Measurements from ENCODE around the gene FGFRL1. TPM values are rescaled to one million over a fixed set of nuclear protein-coding genes. Genes with fewer than 3 reads are reported as not detected.

Gene FGFRL1
- total and polyA plus RNA-seq, 2 donors from 2014 or later, result 22.0 to 25.5 TPM

- intact Hi-C loops (cut with DNase I), result no loop called here
Observed at GRCh38 chr4:990746-991367, 20.6 kb upstream of the FGFRL1 start.

GRCh38 chr4:991451-992296 is 19.8 kb upstream of the FGFRL1 start:
- Histone ChIP-seq H3K9me3 (ENCODE audit: control insufficient read depth in 2 of 3, insufficient read depth in 1 of 3, low read length in 3 of 3) (no peaks in the 10 kb centered on the region), H3K36me3 (ENCODE audit: control insufficient read depth in 2 of 3, insufficient read depth in 3 of 3, low read length in 3 of 3) (peaks cover 0 to 4% (median 4%) of the 10 kb centered on the region in 3 donors), H3K27ac (ENCODE audit: low read depth in 2 of 2, low read length in 2 of 2) (peak overlapping the region; percentile 89 to 97), H3K4me3 (ENCODE audit: low read length in 3 of 3) (peak overlapping the region in 2 of 3 donors; percentile 58 to 69), H3K27me3 (ENCODE audit: control insufficient read depth, insufficient read depth, low read length) (no peaks in the 10 kb centered on the region), H3K9ac (ENCODE audit: low read length in 3 of 3) (peak overlapping the region in 2 of 3 donors; percentile 64 to 87), H3K4me1 (ENCODE audit: control insufficient read depth in 2 of 3, insufficient read depth in 2 of 3, low read depth in 1 of 3, low read length in 3 of 3) (peaks cover 0 to 31% (median 8%) of the 10 kb centered on the region in 3 donors)
- FAIRE-seq (no peak), DNase-seq (peak in 2 of 5 donors; percentile 50 to 78)
- intact Hi-C loops (cut with DNase I), result no loop called here
- TF ChIP-seq CTCF (IDR thresholded peaks at IDR 0.05; ENCODE audit: borderline replicate concordance, extremely low read depth, insufficient read depth), result no peak

More at GRCh38 chr4:990746-991367, 20.6 kb upstream of the FGFRL1 start:
- TF ChIP-seq CTCF (IDR thresholded peaks at IDR 0.05; ENCODE audit: borderline replicate concordance, extremely low read depth, insufficient read depth), result no peak
- Histone ChIP-seq H3K4me3 (ENCODE audit: low read length in 3 of 3) (no peak overlapping the region), H3K27me3 (ENCODE audit: control insufficient read depth, insufficient read depth, low read length) (no peaks in the 10 kb centered on the region), H3K9ac (ENCODE audit: low read length in 3 of 3) (no peak overlapping the region), H3K4me1 (ENCODE audit: control insufficient read depth in 2 of 3, insufficient read depth in 2 of 3, low read depth in 1 of 3, low read length in 3 of 3) (peaks cover 0 to 39% (median 11%) of the 10 kb centered on the region in 3 donors), H3K36me3 (ENCODE audit: control insufficient read depth in 2 of 3, insufficient read depth in 3 of 3, low read length in 3 of 3) (peaks cover 0 to 4% (median 4%) of the 10 kb centered on the region in 3 donors), H3K9me3 (ENCODE audit: control insufficient read depth in 2 of 3, insufficient read depth in 1 of 3, low read length in 3 of 3) (no peaks in the 10 kb centered on the region), H3K27ac (ENCODE audit: low read depth in 2 of 2, low read length in 2 of 2) (no peak overlapping the region)
- peak in 2 of 5 donors; percentile 44 to 74 for DNase-seq
- no peak for FAIRE-seq

- peak overlapping the region; percentile 11 to 69 (median 60) for H3K4me3 ChIP-seq (ENCODE audit: low read length in 3 of 3)
- FAIRE-seq (no peak), DNase-seq (peak; percentile 56 to 94 (median 75))
- peaks cover 0 to 29% (median 6%) of the 10 kb centered on the region in 3 donors for H3K4me1 ChIP-seq (ENCODE audit: control insufficient read depth in 2 of 3, insufficient read depth in 2 of 3, low read depth in 1 of 3, low read length in 3 of 3)
- no peak for TF ChIP-seq CTCF (IDR thresholded peaks at IDR 0.05; ENCODE audit: borderline replicate concordance, extremely low read depth, insufficient read depth)
- H3K36me3 ChIP-seq (ENCODE audit: control insufficient read depth in 2 of 3, insufficient read depth in 3 of 3, low read length in 3 of 3), result peaks cover 0 to 4% (median 4%) of the 10 kb centered on the region in 3 donors
- H3K27ac ChIP-seq (ENCODE audit: low read depth in 2 of 2, low read length in 2 of 2), result peak overlapping the region; percentile 93 to 97
- H3K9me3 ChIP-seq (ENCODE audit: control insufficient read depth in 2 of 3, insufficient read depth in 1 of 3, low read length in 3 of 3), result no peaks in the 10 kb centered on the region
- no peaks in the 10 kb centered on the region for H3K27me3 ChIP-seq (ENCODE audit: control insufficient read depth, insufficient read depth, low read length)
- intact Hi-C loops (cut with DNase I), result no loop called here
- peak overlapping the region in 2 of 3 donors; percentile 64 to 87 for H3K9ac ChIP-seq (ENCODE audit: low read length in 3 of 3)
Observed at GRCh38 chr4:992297-993110, 18.9 kb upstream of the FGFRL1 start.
